Liver (tissue), 3 donors: ENCODE data around the gene ZNF776.

Experiments used
- CTCF ChIP-seq: fragments of 150-350 bp; IDR thresholded peaks from 2 replicates; pipeline ENCODE4 v1.5.1; 2017; ENCODE audit warnings: improper control_type of control experiment, low read depth, low read length; ENCODE audit not compliant: missing input control
- GABPA ChIP-seq, 2 donors: IDR thresholded peaks in 1 of 2; conservative IDR thresholded peaks in 1 of 2; 2 replicates each; pipeline ENCODE4 v1.6.1; 2016; ENCODE audit warnings: antibody characterized with exemption in 2 of 2, mild to moderate bottlenecking in 1 of 2, moderate library complexity in 1 of 2
- RAD21 ChIP-seq, 2 donors: IDR thresholded peaks; 2 replicates each; pipeline ENCODE4 v1.6.1; 2016; ENCODE audit warnings: antibody characterized with exemption in 2 of 2, mild to moderate bottlenecking in 2 of 2
- YY1 ChIP-seq: IDR thresholded peaks from 2 replicates; pipeline ENCODE4 v1.6.1; 2016; ENCODE audit warnings: antibody characterized with exemption, mild to moderate bottlenecking
- TF ChIP-seq, protein P1 (sequence below): IDR thresholded peaks from 2 replicates; pipeline ENCODE4 v1.6.1; 2016; ENCODE audit warnings: antibody characterized with exemption
- TF ChIP-seq, protein P2 (sequence below): IDR thresholded peaks from 2 replicates; pipeline ENCODE4 v1.6.1; 2016; ENCODE audit warnings: antibody characterized with exemption
- donor health status: healthy.
- donor health status: healthy.

- TF ChIP-seq CTCF (no peak), GABPA (IDR thresholded peaks at IDR 0.05 in 1 of 2, conservative IDR thresholded peaks at IDR 0.05 in 1 of 2) (no peak), YY1 (no peak), RAD21 (IDR thresholded peaks at IDR 0.05) (no peak)
- TF ChIP-seq, protein P1, sequence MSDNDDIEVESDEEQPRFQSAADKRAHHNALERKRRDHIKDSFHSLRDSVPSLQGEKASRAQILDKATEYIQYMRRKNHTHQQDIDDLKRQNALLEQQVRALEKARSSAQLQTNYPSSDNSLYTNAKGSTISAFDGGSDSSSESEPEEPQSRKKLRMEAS, result no peak
- TF ChIP-seq, protein P2, sequence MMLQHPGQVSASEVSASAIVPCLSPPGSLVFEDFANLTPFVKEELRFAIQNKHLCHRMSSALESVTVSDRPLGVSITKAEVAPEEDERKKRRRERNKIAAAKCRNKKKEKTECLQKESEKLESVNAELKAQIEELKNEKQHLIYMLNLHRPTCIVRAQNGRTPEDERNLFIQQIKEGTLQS, result no peak
Observed at GRCh38 chr19:57788114-57788692, 41.6 kb downstream of the ZNF776 start.
